HG02852 (cell line): Measurements from ENCODE around the gene HDDC2.

Source experiments
- ATAC-seq: cut with Tn5 transposase; IDR thresholded peaks from one replicate; pipeline ENCODE4 v1.9.1; 2021; ENCODE audit warnings: mild to moderate bottlenecking, moderate library complexity; ENCODE audit not compliant: unreplicated experiment

The HDDC2 gene

GRCh38 chr6:125301435-125302391, at the start of gene HDDC2:
Gene HDDC2 (minus strand): TSS chr6:125301967. CDS start chr6:125301932, 35 bp downstream.
- peak; percentile 82 for ATAC-seq

GRCh38 chr6:125346926-125347563, 45.3 kb upstream of the HDDC2 start:
- peak; percentile 85 for ATAC-seq

GRCh38 chr6:125346201-125346925, 44.6 kb upstream of the HDDC2 start:
- peak; percentile 57 for ATAC-seq

- ATAC-seq, result no peak
These were observed 39.7 kb upstream of the HDDC2 start for GRCh38 chr6:125341460-125341859.

GRCh38 chr6:125340991-125341390, 39.2 kb upstream of the HDDC2 start:
- no peak for ATAC-seq

GRCh38 chr6:125340175-125340835, 38.5 kb upstream of the HDDC2 start:
- ATAC-seq, result no peak

GRCh38 chr6:125339653-125340052, 37.9 kb upstream of the HDDC2 start:
- ATAC-seq, result no peak

- no peak for ATAC-seq
These were observed 36.6 kb upstream of the HDDC2 start for GRCh38 chr6:125338381-125338780.

- ATAC-seq, result no peak
These were observed 35.9 kb upstream of the HDDC2 start for GRCh38 chr6:125337706-125338105.

GRCh38 chr6:125332664-125333063, 30.9 kb upstream of the HDDC2 start:
- ATAC-seq, result no peak

- no peak for ATAC-seq
These were observed 23.8 kb upstream of the HDDC2 start for GRCh38 chr6:125325586-125325985.

GRCh38 chr6:125323376-125323775, 21.6 kb upstream of the HDDC2 start:
- no peak for ATAC-seq

GRCh38 chr6:125316621-125317020, 14.9 kb upstream of the HDDC2 start:
- ATAC-seq, result no peak

- ATAC-seq, result no peak
These were observed 13.8 kb upstream of the HDDC2 start for GRCh38 chr6:125315548-125315947.

GRCh38 chr6:125314009-125314581, 12.3 kb upstream of the HDDC2 start:
- ATAC-seq, result peak; percentile 93

- ATAC-seq, result no peak
These were observed 11.2 kb upstream of the HDDC2 start for GRCh38 chr6:125312950-125313349.

GRCh38 chr6:125312478-125312877, 10.7 kb upstream of the HDDC2 start:
- ATAC-seq, result no peak

GRCh38 chr6:125310994-125311649, 9.4 kb upstream of the HDDC2 start:
- ATAC-seq, result peak; percentile 81

GRCh38 chr6:125307964-125308615, 6.3 kb upstream of the HDDC2 start:
- ATAC-seq, result no peak
